ENCODE data around the gene UBQLN4.
"Not testable (repeated sequence)": the region's sequence is repeated elsewhere in the genome, so short reads cannot be mapped to it uniquely, and the experiment has no call there.

Gene UBQLN4

DNA sequence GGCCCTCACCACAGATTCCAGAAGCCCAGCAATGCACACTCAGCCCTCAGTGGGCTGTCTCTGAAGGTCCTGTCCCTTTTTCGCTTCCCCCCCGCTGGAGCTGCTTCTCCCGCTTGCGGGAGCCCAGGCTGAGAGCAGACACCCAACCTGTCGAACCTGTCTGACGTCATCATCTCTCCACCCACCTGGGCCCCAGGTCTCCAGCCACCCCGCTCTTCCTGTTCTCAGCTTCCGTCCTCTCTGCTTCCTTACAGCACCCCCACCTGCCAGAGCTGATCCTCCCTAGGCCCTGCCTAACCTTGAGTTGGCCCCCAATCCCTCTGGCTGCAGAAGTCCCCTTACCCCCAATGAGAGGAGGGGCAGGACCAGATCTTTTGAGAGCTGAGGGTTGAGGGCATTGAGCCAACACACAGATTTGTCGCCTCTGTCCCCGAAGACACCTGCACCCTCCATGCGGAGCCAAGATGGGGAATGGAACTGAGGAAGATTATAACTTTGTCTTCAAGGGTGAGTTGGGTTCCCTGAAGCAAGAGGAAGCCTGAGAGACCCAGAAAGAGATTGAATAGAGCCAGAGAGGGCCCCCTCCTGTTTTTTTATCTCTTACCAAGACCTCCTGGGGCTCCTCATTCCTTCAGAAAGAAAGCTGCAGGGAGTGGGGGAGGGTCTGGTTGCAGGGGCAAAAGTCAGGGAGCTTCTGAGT, 7.5 kb upstream of the UBQLN4 start, which contains the start of gene RAB25:
Gene RAB25 (plus strand): TSS at position 224 of the 700 bp plus-strand sequence. CDS start 241 bp downstream, at position 465.
- no peak for DNase-seq

DNA sequence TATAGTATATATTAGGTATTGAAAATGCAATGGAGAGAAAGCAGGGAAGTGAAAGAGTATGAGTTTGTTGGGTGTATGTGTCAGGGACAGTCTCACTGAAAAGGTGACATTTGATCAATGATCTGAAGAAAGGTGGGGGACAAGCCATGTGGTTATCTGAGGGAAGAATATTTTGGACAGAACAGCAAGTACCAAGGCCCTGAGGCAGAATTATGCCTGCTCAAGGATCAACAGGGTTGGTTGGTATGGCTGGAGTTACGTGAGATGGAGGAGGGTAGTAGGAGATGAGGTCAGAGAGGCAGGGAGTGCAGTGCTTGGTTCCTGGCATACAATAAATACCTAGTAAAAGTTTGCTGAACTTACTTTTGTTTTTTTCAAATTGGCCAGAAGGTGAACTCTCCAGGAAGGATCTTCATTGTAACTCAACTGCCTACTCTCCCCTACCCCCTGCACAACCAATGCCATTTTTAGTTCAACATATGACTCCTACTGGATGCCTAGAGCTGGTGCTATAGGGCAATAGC, 2.8 kb upstream of the UBQLN4 start:
- DNase-seq: no peak

DNA sequence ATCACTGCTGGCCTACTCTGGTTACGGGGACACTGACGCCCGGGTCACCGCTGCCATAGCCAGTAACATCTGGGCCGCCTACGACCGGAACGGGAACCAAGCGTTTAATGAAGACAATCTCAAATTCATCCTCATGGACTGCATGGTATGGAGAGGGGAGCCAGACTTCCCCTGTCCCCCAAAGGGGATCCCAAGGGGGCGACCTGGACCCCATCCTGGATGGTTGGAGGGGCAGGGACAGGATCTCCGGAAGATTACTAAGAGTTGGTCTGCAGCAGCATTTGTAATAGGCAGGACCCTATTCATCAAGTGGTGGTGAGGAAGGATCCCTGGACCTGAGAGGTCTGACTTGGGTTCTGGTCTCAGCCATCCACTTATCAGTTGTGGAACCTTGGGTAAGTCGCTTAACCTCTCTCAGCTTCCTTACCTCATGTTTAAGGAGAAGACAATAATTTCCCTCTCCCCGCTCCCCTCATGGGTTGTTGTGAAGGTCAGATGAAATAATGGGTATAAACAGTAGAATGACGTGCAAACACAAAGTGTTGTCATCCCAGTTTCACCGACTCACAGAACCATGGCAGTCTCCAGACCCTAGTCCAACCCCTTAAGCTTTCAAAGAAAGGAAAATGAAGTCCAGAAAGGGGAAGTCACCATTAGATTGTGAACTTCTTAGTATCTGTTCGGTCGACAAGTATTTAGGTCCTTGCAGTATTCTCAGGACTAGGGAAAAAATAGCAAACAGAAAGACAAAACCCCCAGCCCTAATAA, 1.9 kb upstream of the UBQLN4 start:
- DNase-seq: no peak

DNA sequence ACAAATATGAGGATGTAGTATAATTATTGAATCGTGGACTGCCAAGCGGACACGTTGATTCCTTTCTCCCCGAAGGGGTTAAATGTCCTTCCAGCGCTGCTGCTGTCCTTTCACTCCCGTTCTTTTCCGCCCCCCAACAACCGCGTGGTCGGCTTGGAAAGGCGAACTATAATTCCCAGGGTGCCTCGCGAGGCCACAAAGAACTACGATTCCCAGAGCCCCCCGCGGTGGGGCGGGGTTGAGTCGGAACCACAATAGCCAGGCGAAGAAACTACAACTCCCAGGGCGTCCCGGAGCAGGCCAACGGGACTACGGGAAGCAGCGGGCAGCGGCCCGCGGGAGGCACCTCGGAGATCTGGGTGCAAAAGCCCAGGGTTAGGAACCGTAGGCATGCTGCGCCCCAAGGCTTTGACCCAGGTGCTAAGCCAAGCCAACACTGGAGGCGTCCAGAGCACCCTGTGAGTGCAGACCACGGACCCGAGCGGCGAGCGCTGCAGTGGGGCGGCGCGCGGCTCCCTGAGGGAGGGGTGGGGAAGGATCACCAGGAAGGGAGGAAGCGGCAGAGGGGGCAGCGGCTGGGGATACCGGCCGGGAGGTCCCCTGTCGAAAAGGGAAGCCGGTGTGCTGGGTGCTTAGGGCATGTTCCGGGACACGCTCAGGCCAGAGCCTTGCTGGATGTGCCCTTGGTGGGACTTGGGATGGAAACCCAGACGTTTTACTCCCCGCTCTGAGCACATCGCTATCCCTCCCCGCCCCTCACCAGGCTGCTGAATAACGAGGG, 1.1 kb upstream of the UBQLN4 start, which contains the start of gene LAMTOR2:
Gene LAMTOR2 (plus strand): TSS at position 283 of the 781 bp plus-strand sequence. CDS start 108 bp downstream, at position 391.
- peak; percentile 94 for DNase-seq

DNA sequence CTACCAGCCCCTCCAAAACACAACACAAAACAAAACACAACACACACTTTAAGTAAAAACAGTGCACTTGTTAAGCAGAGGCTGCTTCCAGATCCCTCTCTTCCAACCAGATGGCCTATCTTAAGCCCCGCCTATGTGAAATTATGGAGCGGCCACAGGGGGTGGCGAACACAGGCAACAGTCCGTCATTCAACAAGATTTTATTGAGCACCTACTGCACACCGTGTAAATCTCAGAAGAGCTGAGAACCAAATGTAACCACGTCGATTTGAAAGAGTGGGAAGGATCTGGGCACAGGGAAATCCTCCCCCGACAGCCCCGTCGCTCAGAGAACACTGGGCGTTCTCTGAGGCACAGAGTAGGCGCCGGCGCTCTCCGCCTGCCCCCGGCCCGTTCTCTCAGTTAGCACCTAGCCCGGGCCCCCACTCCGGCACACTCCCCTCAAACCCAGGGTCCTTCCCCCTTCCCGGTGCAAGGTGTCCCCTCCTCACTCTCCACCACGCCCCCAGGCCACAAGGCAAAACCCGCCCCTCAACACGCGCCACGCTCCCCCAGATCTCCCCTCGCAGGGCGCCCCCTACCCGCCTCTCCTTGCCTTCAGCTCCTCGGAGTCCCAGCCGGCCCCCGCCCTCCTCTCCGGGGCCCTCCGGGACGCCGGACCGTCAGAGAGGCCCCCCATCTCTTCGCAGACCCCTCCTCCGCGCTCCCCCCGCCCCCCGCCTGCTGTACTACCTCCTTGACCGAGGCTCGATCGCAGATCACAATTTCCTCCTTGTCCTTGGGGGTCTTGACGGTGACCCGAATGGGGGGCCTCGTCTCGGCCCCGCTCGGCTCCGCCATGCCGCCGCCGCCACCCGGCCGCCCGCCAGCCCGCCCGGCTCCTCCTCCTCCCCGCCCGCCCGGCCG, 483 bp downstream of the UBQLN4 start:
- peak; percentile 71 for DNase-seq

DNA sequence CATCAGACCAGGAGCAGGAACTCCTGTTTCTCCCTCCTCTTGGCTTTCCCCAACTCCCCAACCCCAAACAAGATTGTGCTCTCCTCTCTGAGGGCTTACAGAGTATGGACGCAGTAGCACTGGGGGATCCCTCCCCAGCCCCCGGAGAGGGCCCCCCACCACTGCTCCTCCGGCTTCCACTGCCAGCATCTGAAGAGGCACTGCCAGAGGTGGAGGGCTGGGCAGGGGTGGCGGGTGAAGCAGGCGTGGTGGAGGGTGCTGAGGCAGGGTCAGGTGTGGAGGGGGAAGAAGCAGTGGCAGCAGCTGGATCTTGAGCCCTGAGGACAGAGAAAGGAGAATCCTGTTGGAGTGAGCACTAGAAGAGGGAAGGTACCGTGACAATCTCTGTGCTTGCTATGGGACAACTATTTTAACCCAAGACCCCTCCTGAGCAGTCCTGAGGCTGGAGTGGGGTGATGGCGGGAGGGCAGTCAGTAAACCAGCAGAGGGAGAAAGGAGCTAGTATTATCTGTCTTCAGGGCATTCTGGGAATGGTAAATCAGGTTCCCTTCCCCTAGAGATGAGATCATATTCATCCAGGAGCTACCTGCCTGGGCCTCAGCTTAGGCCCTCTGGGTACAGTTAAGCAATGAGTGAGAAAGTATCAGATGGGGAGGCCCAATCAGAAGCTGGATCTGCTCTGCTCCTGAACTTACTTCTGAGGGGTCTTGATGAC, 2.4 kb downstream of the UBQLN4 start:
- no peak for DNase-seq

DNA sequence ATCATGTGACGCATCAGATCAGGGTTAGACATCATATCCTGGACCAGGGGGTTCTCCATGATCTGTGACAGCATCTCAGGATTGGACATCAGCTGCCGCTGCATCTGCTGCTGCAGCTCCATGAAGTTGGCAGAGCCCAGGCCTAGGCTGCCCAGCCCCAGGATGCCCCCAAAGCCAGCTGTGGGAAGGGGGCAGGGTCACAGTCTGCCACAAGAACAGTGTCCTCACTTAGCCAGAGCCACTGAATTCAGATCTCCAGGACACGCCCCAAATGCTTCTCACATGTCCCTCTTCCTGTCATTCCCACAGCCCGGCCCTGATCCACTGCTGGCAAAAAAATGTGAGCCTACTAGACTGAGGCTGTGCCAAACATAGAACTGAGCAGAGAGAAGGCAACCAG, 3.2 kb downstream of the UBQLN4 start:
- no peak for DNase-seq

DNA sequence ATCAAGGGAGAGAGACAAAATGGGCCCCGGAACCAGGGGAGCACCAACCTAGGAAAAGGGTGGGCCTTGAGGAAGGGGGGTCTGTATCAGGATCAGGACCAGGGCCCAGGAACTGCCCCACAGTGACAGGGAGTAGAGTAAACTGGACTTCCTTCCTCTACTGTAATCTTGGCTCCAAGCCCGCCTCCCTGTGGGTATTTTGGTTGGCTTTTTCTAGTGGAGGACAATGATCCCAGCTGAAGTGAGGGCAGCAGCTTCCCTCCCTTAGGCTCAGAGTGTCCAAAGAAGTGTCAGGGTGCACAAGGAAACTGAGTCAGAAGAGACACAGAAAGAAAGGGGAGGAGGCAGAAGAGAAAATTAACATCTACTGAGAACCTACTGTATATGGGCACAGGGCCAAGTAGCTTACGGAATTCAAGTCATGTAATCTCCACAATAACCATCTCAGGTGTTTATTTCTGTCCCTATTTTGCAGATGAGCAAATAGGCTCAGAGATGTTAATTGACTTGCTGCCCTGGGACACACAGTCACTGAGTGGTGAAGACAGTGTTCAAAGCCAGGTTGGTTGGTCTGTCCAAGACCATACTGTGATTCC, 4.8 kb downstream of the UBQLN4 start:
- DNase-seq: no peak

DNA sequence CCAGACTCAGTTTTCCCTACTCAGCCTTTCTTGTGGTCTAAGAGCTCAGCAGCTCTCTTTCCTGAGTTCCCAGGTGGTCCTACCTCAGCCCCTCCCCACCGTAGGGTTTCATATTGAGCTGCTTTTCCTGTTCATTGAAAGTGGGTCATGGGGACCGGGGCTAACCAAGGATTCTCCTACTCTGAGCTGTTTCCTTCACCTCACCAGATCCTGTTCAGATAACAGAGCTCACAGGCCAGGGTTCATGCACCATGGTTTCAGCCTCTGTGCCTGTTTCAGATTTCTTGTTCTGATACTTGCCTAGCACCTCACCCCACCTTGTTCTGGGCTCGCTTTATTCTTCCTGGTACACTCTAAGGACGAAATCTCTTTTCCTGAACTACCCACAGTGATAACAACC, 8.5 kb downstream of the UBQLN4 start:
- DNase-seq: no peak

DNA sequence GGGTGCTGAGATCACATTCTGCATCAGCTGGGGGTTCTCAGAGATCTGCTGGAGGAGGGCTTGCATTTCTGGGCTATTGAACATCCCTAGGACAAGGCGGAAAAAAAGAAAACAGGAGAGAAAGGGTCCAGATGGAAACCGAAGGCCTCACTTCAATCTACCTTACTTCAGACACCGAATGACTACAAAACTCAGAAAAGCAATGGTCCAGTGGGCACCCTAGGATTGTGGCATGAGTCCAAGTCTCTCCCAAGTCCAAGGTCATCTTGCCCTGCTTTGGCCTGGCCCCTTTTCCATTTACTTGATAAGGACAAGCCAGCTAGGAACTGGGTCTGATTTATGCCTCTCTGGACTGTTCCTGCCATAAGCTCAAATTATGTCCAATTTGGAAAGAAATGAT, 10.8 kb downstream of the UBQLN4 start:
- DNase-seq: no peak

DNA sequence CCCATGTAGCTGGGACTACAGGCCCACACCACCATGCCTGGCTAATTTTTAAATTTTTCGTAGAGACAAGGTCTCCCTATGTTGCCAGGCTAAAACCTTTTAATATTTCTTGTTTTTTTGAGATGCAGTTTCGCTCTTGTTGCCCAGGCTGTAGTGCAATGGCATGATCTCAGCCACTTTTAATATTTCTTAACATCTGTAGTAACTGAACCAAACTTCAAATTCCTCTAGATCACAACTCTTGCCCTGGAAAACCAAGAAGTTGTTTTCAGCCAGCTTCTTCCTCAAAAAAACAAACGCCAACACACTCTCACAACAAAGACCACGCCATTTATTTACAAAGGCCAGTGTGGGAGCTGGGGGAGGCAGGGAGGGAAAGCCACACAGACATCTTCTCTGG, 18.6 kb downstream of the UBQLN4 start:
- DNase-seq: not testable (repeated sequence)

DNA sequence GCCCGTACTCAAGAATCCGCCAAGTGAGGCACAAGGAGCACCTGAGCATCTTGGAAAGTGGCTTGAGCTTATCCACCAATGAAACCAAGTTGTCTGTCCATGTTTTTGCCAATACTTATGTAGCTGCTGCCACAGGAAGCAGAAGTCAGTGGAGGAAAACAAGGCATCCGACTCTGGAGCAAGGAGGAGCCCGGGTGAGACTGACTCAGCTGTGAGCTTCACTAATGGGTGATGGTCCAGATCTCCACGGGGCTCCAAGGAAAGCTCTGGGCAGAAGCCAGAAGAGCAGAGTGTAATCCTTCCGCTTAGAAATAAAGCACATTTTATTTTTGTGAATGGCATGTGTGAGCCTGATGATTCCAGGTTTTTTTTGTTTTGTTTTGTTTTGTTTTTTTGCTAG, 20.6 kb downstream of the UBQLN4 start:
- DNase-seq: no peak

DNA sequence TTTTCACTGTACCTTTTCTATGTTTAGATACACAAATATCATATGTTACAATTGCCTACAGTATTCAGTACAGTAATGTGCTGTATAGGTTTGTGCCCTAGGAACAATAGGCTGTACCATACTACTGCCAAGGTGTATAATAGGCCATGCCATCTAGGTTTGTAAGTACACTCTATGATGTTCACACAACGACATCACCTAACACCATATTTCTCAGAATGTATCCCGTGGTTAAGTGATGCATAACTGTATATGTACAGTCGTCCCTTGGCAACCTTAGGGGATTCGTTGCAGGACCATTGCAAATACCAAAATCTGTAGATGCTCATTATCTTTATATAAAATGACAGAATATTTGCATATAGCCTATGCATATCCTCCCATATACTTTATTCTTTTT, 27.0 kb downstream of the UBQLN4 start:
- no peak for DNase-seq

DNA sequence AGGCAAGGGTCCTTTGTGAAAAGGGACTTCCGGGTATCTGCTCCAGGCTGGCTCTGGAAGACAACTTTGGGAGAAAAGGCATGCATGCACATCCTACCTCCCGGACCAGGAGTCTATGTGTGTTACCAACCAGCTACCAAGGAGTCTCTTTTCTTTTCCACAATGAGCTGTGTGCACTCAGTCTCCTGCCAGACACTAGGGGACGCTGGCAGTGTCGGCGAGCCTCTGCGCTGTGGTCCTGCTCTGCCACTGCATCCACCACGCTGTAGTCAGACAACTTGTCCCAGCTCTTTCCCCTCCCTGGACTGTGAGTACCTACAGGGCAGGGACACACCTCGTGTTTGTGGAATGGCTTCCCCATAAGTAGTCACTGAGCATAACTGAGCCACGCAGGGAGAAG, 27.7 kb downstream of the UBQLN4 start:
- DNase-seq: peak; percentile 41

DNA sequence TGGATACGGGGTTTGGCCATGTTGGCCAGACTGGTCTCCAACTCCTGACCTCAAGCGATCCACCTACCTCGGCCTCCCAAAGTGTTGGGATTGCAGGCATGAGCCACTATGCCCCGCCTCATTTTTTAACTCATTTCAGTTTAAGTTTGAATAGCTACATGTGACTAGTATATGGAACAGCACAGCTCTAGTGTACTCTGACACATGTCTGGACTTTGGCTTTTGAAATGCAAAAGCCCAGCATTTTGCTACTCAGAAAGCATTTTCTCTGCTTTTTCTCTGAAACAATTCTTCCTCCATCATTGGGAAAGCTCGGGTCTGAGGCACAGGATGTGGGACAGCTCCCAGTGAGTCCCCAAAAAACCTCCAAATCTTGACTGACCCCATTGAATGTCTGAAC, 28.8 kb downstream of the UBQLN4 start:
- no peak for DNase-seq

DNA sequence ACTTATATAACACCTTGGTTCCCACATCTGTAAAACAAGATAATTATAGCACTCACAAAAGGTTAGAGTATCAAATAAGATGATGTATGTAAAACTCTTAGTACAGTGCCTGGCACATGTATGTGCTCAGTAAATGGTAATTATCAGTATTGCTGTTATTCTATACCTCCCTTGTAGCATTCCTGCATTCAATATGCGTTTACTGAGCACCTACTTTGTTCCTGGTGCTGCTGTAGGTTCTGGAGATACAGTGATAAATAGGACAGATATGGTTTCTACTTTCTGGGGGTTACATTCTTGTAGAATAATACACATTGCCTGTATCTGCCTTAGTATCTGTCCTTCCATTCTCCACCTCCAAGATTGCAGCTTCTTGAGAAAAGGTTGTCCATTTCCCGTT, 31.6 kb downstream of the UBQLN4 start:
- no peak for DNase-seq

DNA sequence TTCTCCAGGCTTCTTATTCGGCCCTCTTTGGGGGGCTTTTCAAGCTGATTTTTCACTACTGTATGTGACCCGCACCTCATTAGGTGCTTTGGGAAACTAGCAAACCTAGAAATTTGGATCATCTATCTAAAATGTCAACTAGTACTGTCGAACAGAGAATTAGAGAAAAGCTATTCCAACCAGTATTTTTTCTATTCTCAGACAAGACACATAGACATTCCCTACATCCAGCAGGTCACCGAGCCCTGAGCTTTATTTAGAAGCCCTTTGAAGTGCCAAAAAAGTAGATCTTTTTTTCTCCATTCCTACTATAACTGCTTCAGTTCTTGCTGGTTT, 32.5 kb downstream of the UBQLN4 start:
- no peak for DNase-seq

DNA sequence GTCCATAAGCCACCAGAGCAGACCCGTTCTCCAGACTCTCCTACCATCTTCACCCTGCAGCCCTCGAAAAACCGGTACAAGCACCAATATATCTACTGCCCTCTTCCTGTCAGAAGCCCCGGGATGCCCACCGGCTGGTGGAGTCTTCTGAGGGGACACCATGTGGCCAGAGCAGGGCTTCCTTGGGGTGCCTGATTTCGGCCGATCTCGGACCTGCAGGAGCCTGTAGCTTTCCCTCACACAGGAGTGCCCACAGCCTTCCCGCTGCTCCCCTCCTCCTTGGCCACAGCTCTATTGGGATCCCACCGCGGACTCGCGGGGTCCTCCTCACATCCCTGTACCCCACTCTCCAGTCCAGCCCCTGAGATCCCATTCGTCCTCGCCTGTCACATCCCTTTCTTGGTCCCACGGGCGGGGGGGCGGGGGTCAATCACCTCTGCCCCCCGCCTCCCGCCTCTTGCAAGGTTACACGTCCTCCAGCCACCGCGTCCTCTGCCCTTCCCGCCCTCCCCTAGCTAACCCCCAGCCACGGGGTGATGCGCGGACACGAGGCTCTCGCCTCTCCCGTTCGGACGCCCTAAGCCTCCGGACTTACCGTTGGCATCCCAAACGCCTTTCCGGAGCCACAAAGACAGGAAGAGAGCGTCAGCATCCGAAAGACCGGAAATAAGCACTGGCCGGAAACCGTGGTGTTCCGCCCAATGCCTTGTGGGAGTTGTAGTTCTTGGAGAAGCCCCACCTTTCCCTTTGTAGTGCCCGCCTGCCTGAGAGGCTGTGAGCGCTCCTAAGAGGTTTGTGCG, 33.1 kb downstream of the UBQLN4 start, which contains the start of gene SSR2:
Gene SSR2 (minus strand): TSS at position 659 of the 800 bp plus-strand sequence. CDS start 784 bp downstream, outside the sequence.
- peak; percentile 64 for DNase-seq

DNA sequence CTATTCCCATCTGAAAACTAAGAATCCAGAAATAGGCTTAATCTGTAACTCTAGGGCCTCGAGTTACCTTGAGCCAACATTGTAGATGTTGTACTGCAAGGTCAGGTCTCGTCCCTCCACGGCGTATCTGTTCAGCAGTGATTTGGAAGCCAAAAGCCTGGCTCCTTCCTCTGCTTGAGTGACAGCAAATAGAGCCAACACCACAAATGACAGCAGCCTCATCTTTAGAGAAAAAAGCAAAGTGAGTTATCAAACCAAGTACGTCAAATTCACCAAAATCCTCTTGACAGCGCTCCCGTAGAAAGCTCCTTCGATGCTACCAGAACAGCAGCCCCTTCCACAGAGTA, 33.7 kb downstream of the UBQLN4 start:
- DNase-seq: no peak

DNA sequence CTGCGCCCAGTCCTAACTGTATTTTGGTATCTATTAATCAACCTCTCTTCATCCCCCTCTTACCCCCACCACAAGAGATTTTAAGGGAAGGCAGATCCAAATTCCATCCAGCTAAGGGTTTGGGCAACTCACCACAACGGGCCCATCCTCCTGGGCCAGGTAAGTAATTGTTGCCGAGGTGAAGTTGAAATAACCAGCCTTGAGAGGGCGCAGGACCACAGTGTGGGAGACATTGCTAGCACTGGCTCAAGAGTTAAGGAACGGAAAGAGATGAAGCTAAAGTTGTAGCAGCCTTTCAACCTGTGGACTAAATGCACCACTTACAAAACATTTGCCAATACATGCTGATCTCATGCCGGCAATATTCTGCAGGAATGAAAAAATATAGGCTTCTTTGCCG, 38.8 kb downstream of the UBQLN4 start:
- no peak for DNase-seq

All from right kidney (tissue), 1 donor.